Large intestine (tissue), 3 donors: ENCODE results near the gene ZFYVE16. TPM values are rescaled to one million over a fixed set of nuclear protein-coding genes. Genes with fewer than 3 reads are reported as not detected.

ENCODE experiments used
- DNase-seq, 2 donors: peaks; one replicate each; pipeline versions ENCODE4 v3.0.0 to v3.0.0-alpha.2; 2013
- H3K27ac ChIP-seq: one replicate; pipeline ENCODE4 v1.5.1; 2013; ENCODE audit warnings: low read length
- H3K27me3 ChIP-seq: 2 replicates; pipeline ENCODE4 v1.6.1; 2013; ENCODE audit warnings: low read length; ENCODE audit not compliant: control insufficient read depth, insufficient read depth
- H3K36me3 ChIP-seq: 2 replicates; pipeline ENCODE4 v1.6.1; 2013; ENCODE audit warnings: low read length; ENCODE audit not compliant: control insufficient read depth, insufficient read depth
- H3K4me1 ChIP-seq: one replicate; pipeline ENCODE4 v1.6.1; 2013; ENCODE audit warnings: low read length; ENCODE audit not compliant: control insufficient read depth, insufficient read depth
- H3K4me3 ChIP-seq: one replicate; pipeline ENCODE4 v1.5.1; 2013; ENCODE audit warnings: low read length
- H3K9me3 ChIP-seq: one replicate; pipeline ENCODE4 v1.6.1; 2013; ENCODE audit warnings: mild to moderate bottlenecking, low read depth, low read length, moderate library complexity; ENCODE audit not compliant: control insufficient read depth
- WGBS: methylation state at CpG from one replicate; pipeline ENCODE4 v1.1.5; 2013; ENCODE audit warnings: low lambda C conversion rate; ENCODE audit not compliant: insufficient coverage; 5-methylcytosine and 5-hydroxymethylcytosine counted together
- polyA plus RNA-seq: library from polyadenylated mRNA; unstranded; fragments of 120-200 nt; gene quantifications from one replicate; pipeline ENCODE4 v1.2.1, GENCODE V29; 2013

Gene ZFYVE16
- polyA plus RNA-seq, 1 donor, result 34.5 TPM

DNA sequence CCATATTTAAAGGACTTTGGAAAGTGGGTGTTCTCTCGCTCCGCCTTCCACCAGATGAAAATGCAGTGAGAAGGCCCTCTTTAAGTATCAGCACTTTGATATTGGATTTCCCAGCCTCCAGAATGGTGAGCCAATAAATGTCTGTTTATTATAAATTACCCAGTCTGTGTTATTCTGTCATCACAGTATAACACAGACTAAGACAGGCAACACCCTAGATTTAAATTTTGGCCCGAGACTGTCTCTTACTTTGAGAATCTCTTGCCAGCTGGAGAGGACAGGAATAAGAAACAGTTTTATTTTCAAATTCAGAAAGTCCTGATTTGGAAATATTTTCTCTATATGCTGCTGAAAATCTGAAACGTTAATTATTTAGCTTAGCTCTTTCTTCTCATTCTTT, 101.5 kb downstream of the ZFYVE16 start:
- no peak overlapping the region for H3K27ac ChIP-seq
- no peaks in the 10 kb centered on the region for H3K27me3 ChIP-seq
- H3K4me3 ChIP-seq, result no peak overlapping the region
- WGBS, result 100% methylated on average over 1 of the region's 4 CpGs
- H3K4me1 ChIP-seq, result no peaks in the 10 kb centered on the region
- no peak for DNase-seq
- no peaks in the 10 kb centered on the region for H3K9me3 ChIP-seq
- H3K36me3 ChIP-seq, result no peaks in the 10 kb centered on the region

DNA sequence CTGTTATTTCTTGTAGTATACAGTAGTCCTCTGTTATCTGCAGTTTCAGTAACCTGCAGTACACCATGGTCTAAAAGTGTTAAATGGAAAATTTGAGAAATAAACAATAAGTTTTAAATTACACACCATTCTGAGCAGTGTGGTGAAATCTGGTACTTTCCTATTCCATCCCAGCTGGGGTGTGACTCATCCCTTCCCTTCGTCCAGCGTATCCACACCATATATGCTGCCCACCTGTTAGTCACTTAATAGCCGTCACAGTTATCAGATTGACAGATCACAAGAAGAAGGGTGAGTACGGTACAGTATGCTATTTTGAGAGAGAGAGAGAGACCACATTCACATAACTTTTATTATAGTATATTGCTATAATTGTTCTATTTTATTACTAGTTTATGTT, 109.0 kb downstream of the ZFYVE16 start:
- DNase-seq, result no peak
- H3K36me3 ChIP-seq, result no peaks in the 10 kb centered on the region

More for the DNA sequence above, 109.0 kb downstream of the ZFYVE16 start:
- Histone ChIP-seq H3K9me3 (no peaks in the 10 kb centered on the region), H3K27ac (no peak overlapping the region), H3K4me1 (no peaks in the 10 kb centered on the region), H3K4me3 (no peak overlapping the region), H3K27me3 (no peaks in the 10 kb centered on the region)
- WGBS, result 50% methylated on average over 1 of the region's 4 CpGs

Other genes starting within 250 kb of the ZFYVE16 start
- 44.8 TPM for gene SERINC5, start 152.0 kb upstream of the ZFYVE16 start, polyA plus RNA-seq
- gene SPZ1, start 88.1 kb upstream of the ZFYVE16 start, polyA plus RNA-seq, result not detected
- gene FAM151B, start 80.0 kb downstream of the ZFYVE16 start, polyA plus RNA-seq, result 1.2 TPM
- not detected for gene ANKRD34B, start 162.2 kb downstream of the ZFYVE16 start, polyA plus RNA-seq
- 13.8 TPM for gene MSH3, start 246.6 kb downstream of the ZFYVE16 start, polyA plus RNA-seq
- 50.7 TPM for gene DHFR, start 246.9 kb downstream of the ZFYVE16 start, polyA plus RNA-seq